ENCODE results near the gene SLC38A6. TPM values are rescaled to one million over a fixed set of nuclear protein-coding genes. Genes with fewer than 3 reads are reported as not detected.
"Not testable (repeated sequence)": the region's sequence is repeated elsewhere in the genome, so short reads cannot be mapped to it uniquely, and the experiment has no call there.

Gene SLC38A6
- polyA plus RNA-seq, 1 experiment = 57.3 TPM

DNA sequence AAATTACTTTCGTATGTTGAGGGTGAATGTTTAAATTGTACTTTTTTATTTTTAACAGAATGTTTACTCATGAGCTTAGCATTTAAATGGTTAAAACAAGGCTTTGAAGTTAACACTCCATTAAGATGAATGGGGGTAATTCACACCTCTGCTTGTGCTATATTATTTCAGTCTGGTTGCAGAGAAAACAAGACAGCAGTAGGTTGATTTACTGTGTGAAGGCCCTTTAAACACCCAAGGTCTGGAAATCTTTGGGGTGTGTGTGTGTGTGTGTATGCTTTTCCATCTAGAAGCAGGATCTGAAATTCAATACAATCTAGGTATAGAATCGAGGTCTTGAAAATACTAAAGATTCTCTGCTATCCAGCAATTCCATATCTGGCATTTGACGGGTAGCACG, 83.8 kb downstream of the SLC38A6 start:
- Histone ChIP-seq H3K9me3 (ENCODE audit: control insufficient read depth, insufficient read depth, low read length) (no peaks in the 10 kb centered on the region), H3K27me3 (ENCODE audit: control insufficient read depth, insufficient read depth, low read length) (no peaks in the 10 kb centered on the region), H3K27ac (ENCODE audit: low read depth, low read length) (no peak overlapping the region), H3K4me3 (ENCODE audit: low read depth, low read length) (no peak overlapping the region)
- no peak for DNase-seq (ENCODE audit: low read depth, low spot score)
- POLR2A ChIA-PET = no interaction called here
- CTCF ChIA-PET = no interaction called here
- TF ChIP-seq, protein P1, sequence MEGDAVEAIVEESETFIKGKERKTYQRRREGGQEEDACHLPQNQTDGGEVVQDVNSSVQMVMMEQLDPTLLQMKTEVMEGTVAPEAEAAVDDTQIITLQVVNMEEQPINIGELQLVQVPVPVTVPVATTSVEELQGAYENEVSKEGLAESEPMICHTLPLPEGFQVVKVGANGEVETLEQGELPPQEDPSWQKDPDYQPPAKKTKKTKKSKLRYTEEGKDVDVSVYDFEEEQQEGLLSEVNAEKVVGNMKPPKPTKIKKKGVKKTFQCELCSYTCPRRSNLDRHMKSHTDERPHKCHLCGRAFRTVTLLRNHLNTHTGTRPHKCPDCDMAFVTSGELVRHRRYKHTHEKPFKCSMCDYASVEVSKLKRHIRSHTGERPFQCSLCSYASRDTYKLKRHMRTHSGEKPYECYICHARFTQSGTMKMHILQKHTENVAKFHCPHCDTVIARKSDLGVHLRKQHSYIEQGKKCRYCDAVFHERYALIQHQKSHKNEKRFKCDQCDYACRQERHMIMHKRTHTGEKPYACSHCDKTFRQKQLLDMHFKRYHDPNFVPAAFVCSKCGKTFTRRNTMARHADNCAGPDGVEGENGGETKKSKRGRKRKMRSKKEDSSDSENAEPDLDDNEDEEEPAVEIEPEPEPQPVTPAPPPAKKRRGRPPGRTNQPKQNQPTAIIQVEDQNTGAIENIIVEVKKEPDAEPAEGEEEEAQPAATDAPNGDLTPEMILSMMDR (IDR thresholded peaks at IDR 0.05; ENCODE audit: low read depth, low read length) = no peak

DNA sequence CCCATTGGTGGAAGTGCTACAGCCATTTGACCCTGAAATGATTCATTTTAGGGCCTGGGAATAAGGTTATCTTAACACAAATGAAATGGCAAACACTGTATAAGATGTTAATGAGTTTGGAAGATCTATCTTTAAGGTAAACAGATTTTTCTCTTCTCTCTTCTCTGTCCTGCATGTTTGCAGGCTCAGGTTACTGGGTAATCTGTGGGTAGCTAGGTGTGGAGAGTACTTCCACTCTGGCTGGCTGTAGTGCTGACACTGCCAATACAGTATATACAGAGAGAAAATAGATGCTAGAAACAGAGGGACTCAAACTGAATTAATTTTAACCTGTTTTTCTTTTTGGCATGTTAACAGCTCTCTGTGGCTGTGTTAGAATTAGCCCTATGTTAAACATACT, 84.6 kb downstream of the SLC38A6 start:
- no peak overlapping the region for H3K4me3 ChIP-seq (ENCODE audit: low read depth, low read length)
- ChIA-PET CTCF (interaction anchor here (1.1 kb wide), 1 partner anchor 11 kb away, joined by 3 read pairs; no protein-coding TSS in a partner anchor), POLR2A (no interaction called here)
- TF ChIP-seq, protein P1 (IDR thresholded peaks at IDR 0.05; ENCODE audit: low read depth, low read length) = no peak
- no peak overlapping the region for H3K27ac ChIP-seq (ENCODE audit: low read depth, low read length)
- no peak for DNase-seq (ENCODE audit: low read depth, low spot score)
- H3K9me3 ChIP-seq (ENCODE audit: control insufficient read depth, insufficient read depth, low read length) = no peaks in the 10 kb centered on the region
- H3K27me3 ChIP-seq (ENCODE audit: control insufficient read depth, insufficient read depth, low read length) = no peaks in the 10 kb centered on the region

DNA sequence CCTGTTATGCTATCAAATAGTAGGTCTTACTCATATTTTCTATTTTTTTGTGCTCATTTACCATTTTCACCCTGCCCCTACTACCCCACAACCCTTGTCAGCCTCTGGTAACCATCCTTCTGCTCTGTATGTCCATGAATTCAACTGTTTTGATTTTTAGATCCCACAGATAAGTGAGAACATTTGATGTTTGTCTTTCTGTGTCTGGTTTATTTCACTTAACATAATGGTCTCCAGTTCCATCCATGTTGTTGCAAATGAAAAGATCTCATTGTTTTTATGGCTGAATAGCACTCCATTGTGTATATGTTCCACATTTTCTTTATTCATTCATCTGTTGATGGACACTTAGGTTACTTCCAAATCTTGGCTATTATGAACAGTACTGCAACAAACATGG, 91.4 kb downstream of the SLC38A6 start:
- H3K4me3 ChIP-seq (ENCODE audit: low read depth, low read length); H3K27ac ChIP-seq (ENCODE audit: low read depth, low read length); H3K9me3 ChIP-seq (ENCODE audit: control insufficient read depth, insufficient read depth, low read length); CTCF ChIA-PET; H3K27me3 ChIP-seq (ENCODE audit: control insufficient read depth, insufficient read depth, low read length); DNase-seq (ENCODE audit: low read depth, low spot score); POLR2A ChIA-PET: not testable (repeated sequence)

DNA sequence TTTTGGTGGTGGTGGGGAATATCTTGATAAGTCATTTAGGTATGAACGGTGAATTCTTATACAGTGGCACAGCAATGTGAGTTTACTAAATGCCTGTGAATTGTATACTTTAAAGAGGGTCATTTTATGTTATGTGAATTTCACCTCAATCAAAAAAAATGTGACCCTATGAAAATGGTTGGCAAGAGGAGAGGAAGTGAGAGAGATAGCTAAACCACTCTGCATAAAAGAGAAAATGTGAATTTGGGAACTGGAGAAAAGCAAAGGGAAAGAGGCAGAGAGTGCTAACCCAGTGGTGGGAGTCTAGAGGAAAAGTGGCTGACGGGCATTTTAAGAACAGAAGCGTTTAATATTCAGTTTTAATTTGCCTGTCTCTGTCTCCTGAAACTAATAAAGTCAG, 93.8 kb downstream of the SLC38A6 start:
- Histone ChIP-seq H3K27ac (ENCODE audit: low read depth, low read length) (no peak overlapping the region), H3K9me3 (ENCODE audit: control insufficient read depth, insufficient read depth, low read length) (no peaks in the 10 kb centered on the region), H3K4me3 (ENCODE audit: low read depth, low read length) (no peak overlapping the region), H3K27me3 (ENCODE audit: control insufficient read depth, insufficient read depth, low read length) (no peaks in the 10 kb centered on the region)
- TF ChIP-seq, protein P1 (IDR thresholded peaks at IDR 0.05; ENCODE audit: low read depth, low read length) = no peak
- DNase-seq (ENCODE audit: low read depth, low spot score) = no peak
- ChIA-PET CTCF (no interaction called here), POLR2A (no interaction called here)

DNA sequence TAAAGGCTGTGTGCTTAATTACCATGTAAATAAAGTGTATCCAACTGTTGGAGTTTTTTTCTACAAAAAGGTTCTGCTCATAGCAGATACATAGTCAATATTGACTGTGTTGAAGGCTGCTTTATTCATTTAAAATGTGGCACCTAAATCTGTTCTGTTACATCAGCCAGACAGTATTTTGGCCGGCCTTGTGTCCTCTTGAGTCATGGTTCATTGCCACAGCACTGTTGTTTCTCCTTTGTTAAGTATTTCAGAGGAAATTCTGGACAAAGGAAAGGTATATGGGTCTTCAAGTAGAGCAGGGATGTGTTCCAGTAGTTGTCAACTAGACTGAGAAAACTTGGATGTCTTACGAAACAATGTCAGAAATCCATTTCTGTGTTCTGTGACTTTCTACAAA, 95.5 kb downstream of the SLC38A6 start:
- H3K27ac ChIP-seq (ENCODE audit: low read depth, low read length) = no peak overlapping the region
- POLR2A ChIA-PET = no interaction called here
- DNase-seq (ENCODE audit: low read depth, low spot score) = no peak
- CTCF ChIA-PET = no interaction called here
- TF ChIP-seq, protein P1 (IDR thresholded peaks at IDR 0.05; ENCODE audit: low read depth, low read length) = no peak
- H3K27me3 ChIP-seq (ENCODE audit: control insufficient read depth, insufficient read depth, low read length) = no peaks in the 10 kb centered on the region
- H3K9me3 ChIP-seq (ENCODE audit: control insufficient read depth, insufficient read depth, low read length) = no peaks in the 10 kb centered on the region
- H3K4me3 ChIP-seq (ENCODE audit: low read depth, low read length) = no peak overlapping the region

DNA sequence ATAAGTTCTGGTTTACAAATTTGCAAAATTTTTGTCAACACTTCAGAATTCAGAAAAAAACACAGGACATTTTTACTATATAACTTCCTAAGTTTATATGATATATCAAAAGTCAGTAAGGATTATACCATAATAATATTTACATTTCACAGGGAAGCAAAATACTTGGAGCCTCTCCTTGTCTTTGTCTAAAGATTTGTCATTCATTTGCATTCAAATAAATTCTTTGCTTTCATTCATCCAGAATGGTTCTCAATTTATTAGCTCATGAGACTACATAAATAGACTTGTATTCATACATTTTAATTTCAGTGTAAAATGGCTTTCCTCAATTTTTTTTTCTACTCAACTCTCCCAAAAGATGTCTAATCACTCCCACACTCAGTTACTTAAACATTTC, 96.4 kb downstream of the SLC38A6 start:
- Histone ChIP-seq H3K27me3 (ENCODE audit: control insufficient read depth, insufficient read depth, low read length) (no peaks in the 10 kb centered on the region), H3K9me3 (ENCODE audit: control insufficient read depth, insufficient read depth, low read length) (no peaks in the 10 kb centered on the region), H3K4me3 (ENCODE audit: low read depth, low read length) (no peak overlapping the region), H3K27ac (ENCODE audit: low read depth, low read length) (no peak overlapping the region)
- TF ChIP-seq, protein P1 (IDR thresholded peaks at IDR 0.05; ENCODE audit: low read depth, low read length) = no peak
- POLR2A ChIA-PET = no interaction called here
- CTCF ChIA-PET = interaction anchor here (0.7 to 1.6 kb wide), 2 partner anchors 52 to 176 kb away, joined by 3 read pairs; no protein-coding TSS in a partner anchor
- no peak for DNase-seq (ENCODE audit: low read depth, low spot score)
